Fibroblast of upper back skin (primary cell): ENCODE data around the gene INPP4B.
A peak's percentile ranks its signal among the peaks of the same experiment; 100 is the strongest.

ENCODE experiments used
- DNase-seq: peaks from one replicate; pipeline ENCODE4 v3.0.0-alpha.2; 2013

Gene INPP4B

GRCh38 chr4:142281999-142282398 lies 564.1 kb downstream of the INPP4B start:
- DNase-seq = no peak

- DNase-seq = no peak
Observed at GRCh38 chr4:142278663-142279062, 567.4 kb downstream of the INPP4B start.

DNA sequence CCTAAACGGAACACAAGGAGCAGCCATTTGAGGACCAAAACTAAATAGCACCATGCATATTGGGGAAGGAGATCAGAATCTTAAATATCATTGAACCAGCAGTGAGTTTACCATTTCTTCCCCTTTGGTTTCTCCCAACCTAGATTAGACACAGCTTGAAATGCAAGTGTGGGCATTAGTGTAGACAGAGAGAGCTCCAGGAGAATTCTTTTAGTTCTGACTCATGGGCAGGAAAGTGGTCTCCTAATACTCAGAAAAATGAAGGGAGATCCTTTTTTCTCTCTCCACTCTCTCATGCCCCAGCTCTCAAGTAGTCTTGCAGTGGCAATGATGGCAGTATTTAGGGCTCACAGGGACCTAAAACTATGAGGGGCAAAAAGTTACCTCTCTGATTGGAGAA lies 567.9 kb downstream of the INPP4B start:
- peak; percentile 35 for DNase-seq

DNA sequence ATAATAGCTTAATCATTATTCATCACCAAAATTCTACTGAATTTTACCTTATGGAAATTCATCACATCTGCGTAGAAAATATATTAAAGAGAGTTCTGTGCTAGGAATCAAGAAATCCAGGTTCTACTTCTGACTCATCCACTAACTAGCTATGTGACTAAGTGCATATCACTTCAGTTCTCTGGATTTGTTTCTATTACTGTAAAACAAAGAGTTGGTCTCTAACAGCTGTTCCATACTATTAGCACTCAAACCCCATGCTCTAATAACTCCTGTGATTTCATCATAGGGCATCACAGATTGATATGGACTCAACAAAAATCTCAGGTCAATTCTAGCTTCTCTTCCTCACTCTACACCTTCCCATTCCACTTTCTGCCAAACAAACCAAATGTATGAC lies 572.0 kb downstream of the INPP4B start:
- DNase-seq = peak; percentile 73

- DNase-seq = no peak
Observed at GRCh38 chr4:142272452-142272851, 573.6 kb downstream of the INPP4B start.

DNA sequence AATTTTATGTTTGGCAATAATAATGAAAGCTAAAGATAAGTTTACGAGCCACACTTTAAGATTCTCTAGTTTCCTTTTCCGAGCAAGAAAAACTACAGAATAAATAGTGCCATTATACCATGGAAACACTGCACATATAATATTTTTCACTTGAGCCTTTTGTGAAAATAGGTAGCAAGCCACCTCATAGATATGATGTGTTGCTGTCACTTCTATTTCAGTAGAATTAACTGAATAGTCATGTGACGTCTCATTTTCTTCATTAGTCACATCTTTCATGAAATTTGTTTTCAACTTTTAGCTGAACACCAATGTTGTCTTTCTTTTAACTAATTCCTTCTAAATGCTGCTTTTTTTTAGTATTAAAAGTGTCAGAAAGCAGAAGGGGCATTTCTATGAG lies 574.3 kb downstream of the INPP4B start:
- no peak for DNase-seq

DNA sequence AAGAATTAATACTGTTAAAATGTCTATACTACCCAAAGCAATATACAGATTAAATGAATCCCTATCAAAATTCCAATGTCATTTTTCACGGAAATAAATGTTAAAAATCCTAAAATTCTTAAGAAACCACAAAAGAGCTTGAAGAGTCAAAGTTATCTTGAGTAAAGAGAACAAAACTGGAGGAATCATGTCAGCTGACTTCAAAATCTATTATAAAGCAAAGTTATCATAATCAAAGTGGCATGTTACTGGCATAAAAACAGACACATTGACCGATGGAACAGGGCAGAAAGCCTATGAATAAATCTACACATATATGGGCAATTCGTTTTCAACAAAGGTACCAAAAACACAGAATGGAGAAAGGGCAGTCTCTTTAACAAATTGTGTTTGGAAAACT lies 579.0 kb downstream of the INPP4B start:
- DNase-seq = peak; percentile 23

- no peak for DNase-seq
Observed at GRCh38 chr4:142265946-142266345, 580.2 kb downstream of the INPP4B start.

GRCh38 chr4:142265536-142265935 lies 580.6 kb downstream of the INPP4B start:
- DNase-seq = peak; percentile 23

DNA sequence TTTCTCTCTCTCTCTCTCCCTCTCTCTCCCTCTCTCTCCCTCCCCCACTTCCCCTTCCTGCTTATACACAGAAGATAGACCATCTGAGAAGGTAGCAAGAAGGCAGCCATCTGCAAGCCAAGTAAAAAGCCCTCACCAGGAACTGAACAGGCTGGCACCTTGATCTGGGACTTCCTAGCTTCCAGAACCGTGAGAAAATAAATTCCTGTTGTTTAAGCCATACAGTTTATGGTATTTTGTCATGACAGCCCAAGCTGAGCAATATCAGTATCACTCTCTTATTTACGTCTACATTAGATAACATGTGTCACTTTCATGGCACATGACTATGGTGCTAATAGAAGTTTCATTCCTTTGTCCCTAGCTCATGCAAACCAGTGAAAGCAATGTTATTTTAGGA lies 581.1 kb downstream of the INPP4B start:
- DNase-seq = peak; percentile 12

- no peak for DNase-seq
Observed at GRCh38 chr4:142262956-142263355, 583.1 kb downstream of the INPP4B start.

- peak; percentile 75 for DNase-seq
Observed at GRCh38 chr4:142248946-142249345, 597.2 kb downstream of the INPP4B start.

GRCh38 chr4:142243255-142243654 lies 602.8 kb downstream of the INPP4B start:
- no peak for DNase-seq

- no peak for DNase-seq
Observed at GRCh38 chr4:142242156-142242555, 603.9 kb downstream of the INPP4B start.

- peak; percentile 72 for DNase-seq
Observed at GRCh38 chr4:142238589-142238988, 607.5 kb downstream of the INPP4B start.

DNA sequence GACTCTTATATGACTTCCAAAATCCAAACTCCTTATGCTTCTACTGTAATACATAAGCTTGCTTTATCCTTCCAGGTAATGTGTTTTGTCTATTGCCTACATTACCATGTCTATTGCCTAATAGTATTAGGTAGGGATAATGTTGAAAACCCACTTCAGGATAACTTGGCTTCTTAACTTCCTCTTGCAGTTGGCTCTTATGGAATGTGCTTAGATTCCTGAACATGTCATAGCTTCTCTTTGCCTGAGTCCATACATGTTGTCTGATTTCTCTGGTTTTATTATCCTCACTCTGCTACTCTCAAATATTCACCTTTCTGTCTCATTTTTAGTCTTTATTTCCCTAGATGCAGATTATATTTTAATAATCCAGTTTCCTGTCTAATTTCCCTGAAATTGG lies 609.8 kb downstream of the INPP4B start:
- peak; percentile 24 for DNase-seq

DNA sequence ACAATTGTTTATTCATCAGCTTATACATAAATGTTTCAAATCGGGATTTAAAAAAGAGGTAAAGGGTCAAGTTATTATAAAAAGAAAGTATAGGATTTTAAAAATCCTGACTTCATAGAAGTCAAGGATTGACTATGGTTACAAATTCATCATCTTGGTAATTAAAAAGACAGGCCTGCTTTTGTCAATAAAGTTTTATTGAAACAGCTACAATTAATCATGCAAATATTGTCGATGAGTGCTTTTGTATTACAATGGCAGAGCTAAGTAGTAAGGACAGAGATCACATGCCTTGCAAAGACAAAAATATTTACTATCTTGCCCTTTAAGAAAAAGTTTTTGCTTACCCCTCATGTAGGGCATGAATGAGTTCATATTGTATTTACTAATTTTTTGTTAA lies 614.3 kb downstream of the INPP4B start:
- DNase-seq = no peak

- no peak for DNase-seq
Observed at GRCh38 chr4:142230991-142231390, 615.1 kb downstream of the INPP4B start.

DNA sequence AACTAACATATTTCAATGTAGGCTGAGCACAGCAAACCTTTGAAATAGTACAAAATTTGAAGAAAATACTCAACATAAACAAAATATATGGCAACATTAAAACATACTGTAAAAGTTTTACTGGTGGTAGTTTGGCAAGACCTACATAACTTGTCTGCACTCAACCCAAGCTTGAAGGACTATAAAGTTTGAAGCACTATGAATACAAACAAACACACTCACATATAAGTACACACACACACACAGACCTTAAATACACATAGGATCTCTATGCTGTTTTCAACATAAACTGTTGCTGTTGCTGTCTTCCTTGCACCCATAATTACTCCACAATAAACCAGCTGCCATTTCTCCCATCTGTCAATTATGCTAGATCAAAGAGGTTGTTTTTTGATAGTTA lies 620.1 kb downstream of the INPP4B start:
- DNase-seq = no peak

GRCh38 chr4:142222127-142222526 lies 624.0 kb downstream of the INPP4B start:
- no peak for DNase-seq

DNA sequence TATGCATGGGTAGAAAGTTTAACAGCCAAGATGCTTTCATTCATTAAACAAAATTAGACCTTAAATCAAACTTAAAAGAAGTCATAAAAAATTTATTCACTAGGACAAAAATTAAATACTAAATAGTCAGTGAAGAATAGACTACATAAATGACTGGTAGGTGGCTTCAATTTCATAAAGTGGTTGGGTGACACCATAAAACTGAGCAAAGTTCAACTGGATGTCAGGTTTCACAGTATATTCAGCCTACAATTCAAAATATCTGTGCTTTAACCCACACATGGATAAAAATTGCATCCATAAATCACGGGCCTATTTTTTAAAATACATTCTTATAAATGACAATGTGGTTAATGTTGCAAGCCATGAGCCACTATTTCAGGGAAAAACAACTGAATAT lies 627.4 kb downstream of the INPP4B start:
- no peak for DNase-seq

DNA sequence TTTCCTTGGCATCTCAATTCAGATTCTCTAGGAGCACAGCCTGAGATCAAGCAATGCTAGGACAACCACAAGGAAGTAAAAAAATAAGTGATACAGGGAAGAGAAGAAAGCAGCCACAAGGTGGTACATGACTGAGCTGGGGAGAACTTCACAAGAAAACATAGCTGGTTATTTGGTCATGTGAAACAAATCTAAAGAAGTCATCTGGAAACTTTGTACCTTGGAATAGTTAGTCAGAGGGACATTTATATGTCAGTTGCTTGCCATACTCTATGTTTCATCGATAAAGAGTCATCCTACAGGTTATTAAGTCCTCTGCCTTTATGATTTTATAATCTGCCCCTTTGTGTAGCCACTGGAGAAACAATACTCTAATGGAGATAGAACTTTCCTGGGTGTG lies 634.7 kb downstream of the INPP4B start:
- no peak for DNase-seq

- DNase-seq = no peak
Observed at GRCh38 chr4:142203505-142203904, 642.6 kb downstream of the INPP4B start.

- no peak for DNase-seq
Observed at GRCh38 chr4:142202404-142203332, 643.4 kb downstream of the INPP4B start.

- DNase-seq = no peak
Observed at GRCh38 chr4:142201041-142201440, 645.1 kb downstream of the INPP4B start.
